ENCODE data around the gene TGFBR2.

Gene TGFBR2

GRCh38 chr3:30596152-30596551 lies 10.2 kb upstream of the TGFBR2 start:
- Histone ChIP-seq H3K9me2 (replicated peaks; ENCODE audit: low read depth, low read length) (no peaks in the 10 kb centered on the region), H3K9me3 (ENCODE audit: insufficient read depth, low read depth, low read length) (no peaks in the 10 kb centered on the region; the same call in 1 of the 2 replicates), H3K36me3 (ENCODE audit: insufficient read depth, low read length) (no peaks in the 10 kb centered on the region), H3K79me2 (ENCODE audit: insufficient read depth, low read length) (no peaks in the 10 kb centered on the region), H3F3A (ENCODE audit: low read depth) (no peaks in the 10 kb centered on the region), H3K4me3 (ENCODE audit: low read length, poor library complexity, severe bottlenecking) (no peak overlapping the region), H4K20me1 (ENCODE audit: insufficient read depth, low read length, poor library complexity, severe bottlenecking) (no peaks in the 10 kb centered on the region), H3K9ac (ENCODE audit: low read depth, low read length, poor library complexity, severe bottlenecking) (no peak overlapping the region), H2AFZ (ENCODE audit: low read length) (no peak overlapping the region), H3K4me2 (ENCODE audit: low read depth, low read length, poor library complexity, severe bottlenecking) (no peak overlapping the region), H3K4me1 (ENCODE audit: insufficient read depth, low read length, poor library complexity, severe bottlenecking) (peaks cover 22% of the 10 kb centered on the region), H3K27me3 (ENCODE audit: insufficient read depth, low read length, poor library complexity, severe bottlenecking) (no peaks in the 10 kb centered on the region)
- TF ChIP-seq EZH2phosphoT487 (IDR thresholded peaks at IDR 0.05; ENCODE audit: borderline replicate concordance) (no peak), CTCF (conservative IDR thresholded peaks at IDR 0.05; ENCODE audit: low read length) (no peak)

- no peak for TF ChIP-seq EZH2phosphoT487 (IDR thresholded peaks at IDR 0.05; ENCODE audit: borderline replicate concordance)
- no peak for TF ChIP-seq CTCF (conservative IDR thresholded peaks at IDR 0.05; ENCODE audit: low read length)
- Histone ChIP-seq H3K79me2 (ENCODE audit: insufficient read depth, low read length) (no peaks in the 10 kb centered on the region), H3K36me3 (ENCODE audit: insufficient read depth, low read length) (no peaks in the 10 kb centered on the region), H2AFZ (ENCODE audit: low read length) (no peak overlapping the region), H3K4me1 (ENCODE audit: insufficient read depth, low read length, poor library complexity, severe bottlenecking) (peaks cover 29% of the 10 kb centered on the region), H3K4me2 (ENCODE audit: low read depth, low read length, poor library complexity, severe bottlenecking) (no peak overlapping the region), H3K27me3 (ENCODE audit: insufficient read depth, low read length, poor library complexity, severe bottlenecking) (no peaks in the 10 kb centered on the region), H3F3A (ENCODE audit: low read depth) (no peaks in the 10 kb centered on the region), H3K9me3 (ENCODE audit: insufficient read depth, low read depth, low read length) (no peaks in the 10 kb centered on the region; the same call in 1 of the 2 replicates), H3K9me2 (replicated peaks; ENCODE audit: low read depth, low read length) (no peaks in the 10 kb centered on the region), H4K20me1 (ENCODE audit: insufficient read depth, low read length, poor library complexity, severe bottlenecking) (no peaks in the 10 kb centered on the region), H3K9ac (ENCODE audit: low read depth, low read length, poor library complexity, severe bottlenecking) (no peak overlapping the region), H3K4me3 (ENCODE audit: low read length, poor library complexity, severe bottlenecking) (no peak overlapping the region)
Measured at GRCh38 chr3:30597131-30597768, 9.2 kb upstream of the TGFBR2 start.

GRCh38 chr3:30597769-30598134 lies 8.6 kb upstream of the TGFBR2 start:
- Histone ChIP-seq H2AFZ (ENCODE audit: low read length) (no peak overlapping the region), H3K4me3 (ENCODE audit: low read length, poor library complexity, severe bottlenecking) (no peak overlapping the region), H3K4me1 (ENCODE audit: insufficient read depth, low read length, poor library complexity, severe bottlenecking) (peaks cover 34% of the 10 kb centered on the region), H3K9me2 (replicated peaks; ENCODE audit: low read depth, low read length) (no peaks in the 10 kb centered on the region), H3K27me3 (ENCODE audit: insufficient read depth, low read length, poor library complexity, severe bottlenecking) (no peaks in the 10 kb centered on the region), H4K20me1 (ENCODE audit: insufficient read depth, low read length, poor library complexity, severe bottlenecking) (no peaks in the 10 kb centered on the region), H3K9ac (ENCODE audit: low read depth, low read length, poor library complexity, severe bottlenecking) (no peak overlapping the region), H3K36me3 (ENCODE audit: insufficient read depth, low read length) (no peaks in the 10 kb centered on the region), H3K4me2 (ENCODE audit: low read depth, low read length, poor library complexity, severe bottlenecking) (no peak overlapping the region), H3F3A (ENCODE audit: low read depth) (no peaks in the 10 kb centered on the region), H3K9me3 (ENCODE audit: insufficient read depth, low read depth, low read length) (no peaks in the 10 kb centered on the region; the same call in 1 of the 2 replicates), H3K79me2 (ENCODE audit: insufficient read depth, low read length) (no peaks in the 10 kb centered on the region)
- TF ChIP-seq EZH2phosphoT487 (IDR thresholded peaks at IDR 0.05; ENCODE audit: borderline replicate concordance) (no peak), CTCF (conservative IDR thresholded peaks at IDR 0.05; ENCODE audit: low read length) (no peak)
